Testis (tissue), 2 donors: ENCODE data around the gene SRSF5.

Experiments used
- POLR2A ChIP-seq: fragments of 450-650 bp; IDR thresholded peaks from one replicate; pipeline ENCODE4 v1.6.1; 2017; ENCODE audit warnings: antibody characterized with exemption, mild to moderate bottlenecking, moderate library complexity
- TF ChIP-seq, protein P1 (sequence below), 3 experiments: fragments of 450-650 bp in 2 of 3; fragments of 200-600 bp in 1 of 3; sonication (generic) in 1 of 3; IDR thresholded peaks; one replicate each; pipeline ENCODE4 v1.5.1; 2016 to 2019; ENCODE audit warnings: antibody characterized with exemption in 3 of 3, mild to moderate bottlenecking in 2 of 3, moderate library complexity in 1 of 3

DNA sequence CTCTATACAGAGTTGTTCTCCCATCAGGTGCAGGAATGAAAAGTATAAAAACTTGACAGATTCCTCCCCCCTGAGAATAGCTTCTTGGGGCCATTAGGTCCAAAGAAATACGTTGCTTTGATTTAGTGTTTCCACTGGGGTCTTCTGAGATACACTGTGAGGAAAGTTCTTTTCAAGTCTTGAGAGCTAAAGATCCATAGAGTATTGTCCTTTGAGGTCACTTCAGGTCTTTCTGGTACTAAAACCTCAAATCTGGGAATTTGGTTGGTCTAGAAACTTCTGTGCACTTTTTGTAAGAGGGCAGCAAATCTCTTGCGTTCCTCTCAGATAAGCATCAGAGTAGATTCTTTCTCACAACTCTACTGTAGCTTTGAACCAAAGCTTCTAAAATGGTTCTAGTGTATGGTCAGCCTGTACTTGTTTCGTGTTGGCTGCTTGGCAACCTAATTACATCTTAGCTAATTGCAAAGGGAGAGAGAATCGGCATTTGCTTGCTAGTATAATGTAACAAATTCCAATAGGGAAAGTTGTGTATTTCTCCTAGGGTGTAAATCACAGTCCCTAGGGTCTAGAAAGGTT, 10.0 kb downstream of the SRSF5 start:
- TF ChIP-seq, protein P1, sequence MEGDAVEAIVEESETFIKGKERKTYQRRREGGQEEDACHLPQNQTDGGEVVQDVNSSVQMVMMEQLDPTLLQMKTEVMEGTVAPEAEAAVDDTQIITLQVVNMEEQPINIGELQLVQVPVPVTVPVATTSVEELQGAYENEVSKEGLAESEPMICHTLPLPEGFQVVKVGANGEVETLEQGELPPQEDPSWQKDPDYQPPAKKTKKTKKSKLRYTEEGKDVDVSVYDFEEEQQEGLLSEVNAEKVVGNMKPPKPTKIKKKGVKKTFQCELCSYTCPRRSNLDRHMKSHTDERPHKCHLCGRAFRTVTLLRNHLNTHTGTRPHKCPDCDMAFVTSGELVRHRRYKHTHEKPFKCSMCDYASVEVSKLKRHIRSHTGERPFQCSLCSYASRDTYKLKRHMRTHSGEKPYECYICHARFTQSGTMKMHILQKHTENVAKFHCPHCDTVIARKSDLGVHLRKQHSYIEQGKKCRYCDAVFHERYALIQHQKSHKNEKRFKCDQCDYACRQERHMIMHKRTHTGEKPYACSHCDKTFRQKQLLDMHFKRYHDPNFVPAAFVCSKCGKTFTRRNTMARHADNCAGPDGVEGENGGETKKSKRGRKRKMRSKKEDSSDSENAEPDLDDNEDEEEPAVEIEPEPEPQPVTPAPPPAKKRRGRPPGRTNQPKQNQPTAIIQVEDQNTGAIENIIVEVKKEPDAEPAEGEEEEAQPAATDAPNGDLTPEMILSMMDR (IDR thresholded peaks at IDR 0.05): no peak
- no peak for TF ChIP-seq POLR2A
